ENCODE results near the gene ERGIC3. TPM values are rescaled to one million over a fixed set of nuclear protein-coding genes. Genes with fewer than 3 reads are reported as not detected.

ERGIC3 gene
- 630 and 714 TPM in 2 replicates for total RNA-seq (2014; rRNA removed; shearing (Covaris generic))

DNA sequence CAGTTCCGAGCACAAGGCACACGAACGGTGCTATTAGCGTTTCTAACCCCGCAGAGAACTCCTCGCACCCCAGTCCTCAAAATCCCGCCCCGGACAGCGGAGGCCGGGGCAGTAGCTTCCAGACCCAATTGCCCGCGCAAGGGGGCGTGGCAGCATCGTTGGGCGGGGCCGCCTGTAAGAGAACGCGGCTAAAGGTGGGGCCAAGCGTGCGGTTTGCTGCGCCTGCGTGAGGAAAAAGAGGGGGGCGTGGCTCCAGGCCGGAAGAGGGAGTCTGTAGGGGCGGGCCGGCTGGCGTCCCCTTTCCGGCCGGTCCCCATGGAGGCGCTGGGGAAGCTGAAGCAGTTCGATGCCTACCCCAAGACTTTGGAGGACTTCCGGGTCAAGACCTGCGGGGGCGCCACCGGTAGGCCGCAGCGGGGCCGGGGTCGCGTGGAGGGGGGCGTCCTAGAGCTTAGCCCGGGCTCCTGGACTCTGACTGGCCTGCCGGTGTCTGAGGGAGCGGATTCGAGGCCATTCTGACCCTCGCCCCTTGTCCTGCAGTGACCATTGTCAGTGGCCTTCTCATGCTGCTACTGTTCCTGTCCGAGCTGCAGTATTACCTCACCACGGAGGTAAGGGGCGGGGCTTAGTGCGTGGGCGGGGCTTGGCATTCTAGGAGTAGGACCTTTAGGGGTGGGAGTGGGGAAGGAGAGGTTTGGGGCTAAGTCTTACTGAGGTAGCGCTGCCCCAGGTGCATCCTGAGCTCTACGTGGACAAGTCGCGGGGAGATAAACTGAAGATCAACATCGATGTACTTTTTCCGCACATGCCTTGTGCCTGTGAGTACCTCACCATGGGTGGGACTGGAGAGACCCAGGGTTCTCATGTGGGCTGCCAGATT lies at the start of gene ERGIC3:
ERGIC3 (plus strand) TSS at position 296 of the 880 bp plus-strand sequence; CDS start at position 316, 20 bp downstream.
- peak; percentile 98 for DNase-seq (ENCODE audit: low read depth)

DNA sequence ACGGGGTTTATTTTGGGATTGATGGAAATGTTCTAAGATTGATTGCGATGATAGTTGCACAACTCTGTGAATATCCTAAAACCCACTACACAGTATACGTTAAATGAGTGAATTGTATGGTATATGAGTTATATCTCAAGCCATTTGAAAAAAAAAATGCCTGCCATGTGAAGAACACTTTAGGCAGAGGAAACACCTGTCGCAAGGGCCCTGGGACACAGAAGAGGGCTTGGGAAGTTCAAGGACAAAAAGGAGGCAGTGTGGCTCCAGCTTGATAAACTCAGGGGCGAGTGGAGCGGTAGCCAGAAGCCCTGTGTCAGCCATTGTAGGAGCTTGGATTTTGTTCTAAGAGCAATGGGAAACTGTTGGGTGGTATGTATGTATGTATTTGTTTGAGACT lies 49.5 kb upstream of the ERGIC3 start:
- DNase-seq (ENCODE audit: low read depth), result no peak

DNA sequence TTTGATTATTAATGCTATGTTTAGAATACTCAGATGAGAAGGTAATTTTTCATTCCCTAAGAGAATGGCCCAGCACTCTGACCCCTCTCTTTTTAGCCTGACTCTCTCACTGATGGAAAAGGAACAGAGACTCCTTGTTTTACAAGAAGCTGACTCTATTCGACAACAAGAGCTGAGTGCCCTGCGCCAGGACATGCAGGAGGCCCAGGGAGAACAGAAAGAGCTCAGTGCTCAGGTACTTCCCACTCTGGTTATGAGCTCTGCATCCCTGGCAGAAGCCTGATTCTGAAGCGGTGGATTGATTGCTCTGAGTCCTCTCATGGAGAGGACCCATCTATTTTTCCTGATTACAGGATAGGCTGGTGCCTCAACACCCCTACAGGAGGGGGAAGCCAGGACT lies 45.4 kb upstream of the ERGIC3 start:
- no peak for DNase-seq (ENCODE audit: low read depth)

DNA sequence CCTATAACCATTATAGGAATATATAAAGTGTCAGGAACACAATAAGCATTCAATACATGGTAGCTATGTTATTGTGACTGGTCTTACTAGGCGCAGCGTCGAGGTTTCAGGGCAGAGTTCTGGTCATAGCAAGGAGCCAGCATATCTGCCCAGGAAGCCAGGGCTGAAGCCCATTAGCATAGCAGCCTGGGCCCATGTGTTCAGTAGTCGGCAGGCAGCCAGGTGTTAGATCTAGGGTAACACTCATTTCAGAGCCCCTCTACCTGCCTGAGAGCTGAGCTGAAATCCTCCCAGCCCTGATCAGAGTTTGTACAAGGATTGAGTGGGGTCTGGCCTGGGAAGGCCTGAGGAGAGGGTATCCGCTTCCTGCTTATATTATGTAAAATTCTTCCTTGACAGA lies 44.6 kb upstream of the ERGIC3 start:
- DNase-seq (ENCODE audit: low read depth), result no peak

DNA sequence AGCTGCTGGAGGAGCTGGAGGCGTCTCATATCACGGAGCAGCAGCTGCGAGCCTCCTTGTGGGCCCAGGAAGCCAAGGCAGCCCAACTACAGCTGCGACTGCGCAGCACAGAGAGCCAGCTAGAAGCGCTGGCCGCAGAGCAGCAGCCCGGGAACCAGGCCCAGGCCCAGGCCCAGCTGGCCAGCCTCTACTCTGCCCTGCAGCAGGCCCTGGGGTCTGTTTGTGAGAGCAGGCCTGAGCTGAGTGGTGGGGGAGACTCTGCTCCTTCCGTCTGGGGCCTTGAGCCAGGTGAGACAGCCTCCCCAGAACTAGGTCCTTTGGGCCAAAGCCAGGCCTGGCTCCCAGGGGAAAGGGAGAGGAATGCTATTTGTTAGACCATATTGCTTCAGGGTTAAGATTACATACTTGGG lies 44.1 kb upstream of the ERGIC3 start:
- no peak for DNase-seq (ENCODE audit: low read depth)

DNA sequence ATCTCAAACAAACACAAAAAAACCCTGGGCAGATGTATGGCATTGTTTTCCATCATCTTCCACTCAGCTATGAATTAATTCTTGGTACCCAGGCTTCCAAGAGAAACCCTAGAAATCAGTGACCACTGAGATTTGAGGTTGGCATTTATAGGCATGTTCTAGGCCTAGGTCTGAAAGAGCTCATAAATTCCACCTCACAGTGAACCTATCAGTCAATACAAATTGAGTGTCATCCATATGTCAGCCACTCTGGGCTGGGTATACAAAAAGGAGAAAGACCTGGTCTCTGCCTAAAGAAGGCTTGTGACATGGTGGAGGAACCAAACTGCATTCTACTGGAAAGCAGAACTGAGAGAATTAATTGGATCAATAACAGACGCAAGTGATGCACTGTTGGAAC lies 42.6 kb upstream of the ERGIC3 start:
- no peak for DNase-seq (ENCODE audit: low read depth)

DNA sequence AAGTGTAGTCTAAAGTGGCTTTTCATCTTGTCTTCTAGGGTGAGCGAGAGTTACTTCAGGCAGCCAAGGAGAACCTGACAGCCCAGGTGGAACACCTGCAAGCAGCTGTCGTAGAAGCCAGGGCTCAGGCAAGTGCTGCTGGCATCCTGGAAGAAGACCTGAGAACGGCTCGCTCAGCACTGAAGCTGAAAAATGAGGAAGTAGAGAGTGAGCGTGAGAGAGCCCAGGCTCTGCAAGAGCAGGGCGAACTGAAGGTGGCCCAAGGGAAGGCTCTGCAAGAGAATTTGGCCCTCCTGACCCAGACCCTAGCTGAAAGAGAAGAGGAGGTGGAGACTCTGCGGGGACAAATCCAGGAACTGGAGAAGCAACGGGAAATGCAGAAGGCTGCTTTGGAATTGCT lies 39.5 kb upstream of the ERGIC3 start:
- no peak for DNase-seq (ENCODE audit: low read depth)

DNA sequence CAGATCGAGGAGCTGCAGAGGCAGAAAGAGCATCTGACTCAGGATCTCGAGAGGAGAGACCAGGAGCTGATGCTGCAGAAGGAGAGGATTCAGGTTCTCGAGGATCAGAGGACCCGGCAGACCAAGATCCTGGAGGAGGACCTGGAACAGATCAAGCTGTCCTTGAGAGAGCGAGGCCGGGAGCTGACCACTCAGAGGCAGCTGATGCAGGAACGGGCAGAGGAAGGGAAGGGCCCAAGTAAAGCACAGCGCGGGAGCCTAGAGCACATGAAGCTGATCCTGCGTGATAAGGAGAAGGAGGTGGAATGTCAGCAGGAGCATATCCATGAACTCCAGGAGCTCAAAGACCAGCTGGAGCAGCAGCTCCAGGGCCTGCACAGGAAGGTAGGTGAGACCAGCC lies 38.6 kb upstream of the ERGIC3 start:
- DNase-seq (ENCODE audit: low read depth), result no peak

DNA sequence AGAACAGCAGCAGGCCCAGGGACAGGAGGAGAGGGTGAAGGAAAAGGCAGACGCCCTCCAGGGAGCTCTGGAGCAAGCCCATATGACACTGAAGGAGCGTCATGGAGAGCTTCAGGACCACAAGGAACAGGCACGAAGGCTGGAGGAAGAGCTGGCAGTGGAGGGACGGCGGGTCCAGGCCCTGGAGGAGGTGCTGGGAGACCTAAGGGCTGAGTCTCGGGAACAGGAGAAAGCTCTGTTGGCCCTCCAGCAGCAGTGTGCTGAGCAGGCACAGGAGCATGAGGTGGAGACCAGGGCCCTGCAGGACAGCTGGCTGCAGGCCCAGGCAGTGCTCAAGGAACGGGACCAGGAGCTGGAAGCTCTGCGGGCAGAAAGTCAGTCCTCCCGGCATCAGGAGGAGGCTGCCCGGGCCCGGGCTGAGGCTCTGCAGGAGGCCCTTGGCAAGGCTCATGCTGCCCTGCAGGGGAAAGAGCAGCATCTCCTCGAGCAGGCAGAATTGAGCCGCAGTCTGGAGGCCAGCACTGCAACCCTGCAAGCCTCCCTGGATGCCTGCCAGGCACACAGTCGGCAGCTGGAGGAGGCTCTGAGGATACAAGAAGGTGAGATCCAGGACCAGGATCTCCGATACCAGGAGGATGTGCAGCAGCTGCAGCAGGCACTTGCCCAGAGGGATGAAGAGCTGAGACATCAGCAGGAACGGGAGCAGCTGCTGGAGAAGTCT lies 37.9 kb upstream of the ERGIC3 start:
- no peak for DNase-seq (ENCODE audit: low read depth)

DNA sequence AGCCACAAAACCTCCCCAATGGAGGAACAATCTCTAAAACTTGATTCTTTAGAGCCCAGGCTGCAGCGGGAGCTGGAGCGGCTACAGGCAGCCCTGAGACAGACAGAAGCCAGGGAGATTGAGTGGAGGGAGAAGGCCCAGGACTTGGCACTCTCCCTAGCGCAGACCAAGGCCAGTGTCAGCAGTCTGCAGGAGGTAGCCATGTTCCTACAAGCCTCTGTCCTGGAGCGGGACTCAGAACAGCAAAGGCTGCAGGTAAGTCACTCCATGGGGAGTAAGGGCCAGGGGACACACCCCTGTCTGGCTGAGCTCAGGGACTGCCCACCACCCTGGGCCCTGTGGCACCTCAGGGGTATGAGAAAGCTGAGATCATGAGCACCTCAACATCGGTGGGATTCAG lies 37.1 kb upstream of the ERGIC3 start:
- no peak for DNase-seq (ENCODE audit: low read depth)

DNA sequence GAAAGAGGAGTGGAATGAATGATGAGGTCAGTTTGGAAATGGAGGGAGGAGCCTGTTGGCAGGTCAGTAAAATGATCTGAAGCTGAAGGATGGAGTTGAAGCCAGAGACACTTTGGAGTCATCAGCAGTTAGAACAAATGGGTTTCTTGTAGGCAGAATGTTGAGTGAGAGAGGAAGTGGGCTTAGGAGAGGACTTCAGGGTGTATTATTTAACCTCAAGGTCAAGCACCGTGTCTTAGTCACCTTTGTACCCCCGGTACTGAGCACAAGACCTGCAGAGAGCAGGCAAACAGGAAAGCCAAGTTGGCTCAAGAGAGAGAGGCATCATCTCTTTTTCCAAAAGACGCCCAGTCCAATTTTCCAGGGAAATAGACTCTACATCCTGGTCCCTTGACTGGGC lies 35.7 kb upstream of the ERGIC3 start:
- no peak for DNase-seq (ENCODE audit: low read depth)

DNA sequence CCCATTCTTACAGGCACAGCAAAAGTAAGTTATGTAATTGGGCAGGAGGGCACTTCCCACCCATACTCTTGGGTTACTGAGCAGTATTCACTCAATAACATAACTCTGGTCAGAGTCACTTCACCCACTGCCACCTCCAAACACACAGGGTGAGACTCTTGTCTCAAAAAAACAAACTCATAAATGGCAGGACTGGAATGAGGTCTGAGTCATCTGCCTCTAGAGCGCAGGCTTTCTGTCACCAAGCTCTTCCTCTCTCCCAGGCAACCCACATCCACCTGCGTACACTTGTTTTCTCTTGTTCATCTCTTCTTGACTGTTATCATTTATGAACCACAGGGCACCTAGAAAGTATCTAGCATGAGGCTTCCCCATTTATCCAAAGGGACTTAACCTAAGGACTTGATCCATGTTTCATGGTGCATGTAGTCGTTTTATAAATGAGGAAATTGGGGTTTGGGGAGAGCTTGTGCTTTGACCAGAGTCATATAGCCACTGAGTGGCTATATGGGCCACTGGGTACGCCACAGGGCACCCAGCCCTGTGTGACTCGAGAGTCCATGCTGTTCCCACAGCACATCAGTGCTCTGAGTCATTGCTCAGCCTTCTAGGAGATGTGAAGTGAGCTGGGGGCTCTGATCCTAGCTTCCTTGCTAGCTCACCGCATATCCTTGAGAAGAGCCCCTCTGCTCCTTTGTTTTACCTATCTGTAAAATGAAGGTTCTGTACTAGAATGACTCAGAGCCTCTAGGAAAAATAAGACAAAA lies 34.8 kb upstream of the ERGIC3 start:
- DNase-seq (ENCODE audit: low read depth), result peak; percentile 79

DNA sequence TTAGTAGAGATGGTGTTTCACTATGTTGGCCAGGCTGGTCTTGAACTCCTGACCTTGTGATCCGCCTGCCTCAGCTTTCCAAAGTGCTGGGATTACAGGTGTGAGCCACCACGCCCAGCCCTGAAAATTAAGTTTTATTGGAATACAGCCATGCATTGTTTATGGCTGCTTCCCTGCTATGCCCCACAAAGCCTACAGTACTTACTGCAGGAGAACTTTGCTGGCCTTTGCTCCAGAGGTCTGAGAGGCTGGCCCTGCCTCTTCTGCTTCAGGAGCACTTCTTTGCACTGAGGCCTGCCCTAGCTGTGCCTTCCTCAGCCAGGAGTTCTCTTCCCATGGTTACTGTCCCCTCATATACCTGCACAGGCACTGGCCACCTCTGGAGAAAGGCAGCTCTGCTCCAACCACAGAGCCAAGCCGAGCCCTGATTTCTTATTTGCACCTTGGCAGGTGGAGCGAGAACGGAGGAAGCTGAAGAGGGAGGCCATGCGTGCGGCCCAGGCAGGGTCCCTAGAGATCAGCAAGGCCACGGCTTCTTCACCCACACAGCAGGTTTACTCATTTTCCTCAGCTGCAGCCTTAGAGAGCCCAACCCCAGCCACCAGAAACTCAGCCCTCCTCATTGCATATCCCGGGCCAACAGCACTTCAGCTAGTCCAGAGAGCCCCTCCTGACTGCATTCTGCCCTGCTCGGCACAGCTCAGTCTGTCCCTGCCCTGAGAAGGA lies 33.2 kb upstream of the ERGIC3 start:
- no peak for DNase-seq (ENCODE audit: low read depth)

DNA sequence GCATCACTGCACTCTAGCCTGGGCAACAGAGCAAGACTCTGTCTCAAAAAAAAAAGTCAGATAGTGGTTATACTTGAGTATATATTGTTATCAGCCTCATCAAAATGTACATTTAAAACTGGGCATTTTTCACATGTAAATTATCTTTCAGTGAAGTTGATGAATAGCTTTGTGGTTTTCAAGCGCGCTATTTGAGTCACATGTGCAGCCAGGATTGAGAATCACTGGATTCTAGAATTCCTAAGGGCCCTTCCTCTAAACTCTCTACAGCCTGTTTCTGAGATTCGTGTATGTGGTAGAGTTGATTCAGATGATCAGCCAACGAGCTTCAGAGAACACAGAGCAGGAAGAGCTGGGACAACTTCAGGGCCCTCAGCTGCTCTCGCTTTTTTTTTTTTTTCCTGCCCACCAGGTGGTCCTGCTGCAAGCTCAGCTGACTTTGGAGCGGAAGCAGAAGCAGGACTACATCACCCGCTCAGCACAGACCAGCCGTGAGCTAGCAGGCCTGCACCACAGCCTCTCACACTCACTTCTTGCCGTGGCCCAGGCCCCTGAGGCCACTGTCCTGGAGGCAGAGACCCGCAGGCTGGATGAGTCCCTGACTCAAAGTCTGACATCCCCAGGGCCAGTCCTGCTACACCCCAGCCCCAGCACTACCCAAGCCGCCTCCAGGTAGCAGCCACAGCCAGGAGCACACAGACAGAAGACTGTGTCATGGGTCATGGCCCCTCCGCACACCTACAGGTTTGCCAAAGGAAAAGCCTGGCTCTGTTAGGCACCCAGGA lies 30.7 kb upstream of the ERGIC3 start:
- no peak for DNase-seq (ENCODE audit: low read depth)

DNA sequence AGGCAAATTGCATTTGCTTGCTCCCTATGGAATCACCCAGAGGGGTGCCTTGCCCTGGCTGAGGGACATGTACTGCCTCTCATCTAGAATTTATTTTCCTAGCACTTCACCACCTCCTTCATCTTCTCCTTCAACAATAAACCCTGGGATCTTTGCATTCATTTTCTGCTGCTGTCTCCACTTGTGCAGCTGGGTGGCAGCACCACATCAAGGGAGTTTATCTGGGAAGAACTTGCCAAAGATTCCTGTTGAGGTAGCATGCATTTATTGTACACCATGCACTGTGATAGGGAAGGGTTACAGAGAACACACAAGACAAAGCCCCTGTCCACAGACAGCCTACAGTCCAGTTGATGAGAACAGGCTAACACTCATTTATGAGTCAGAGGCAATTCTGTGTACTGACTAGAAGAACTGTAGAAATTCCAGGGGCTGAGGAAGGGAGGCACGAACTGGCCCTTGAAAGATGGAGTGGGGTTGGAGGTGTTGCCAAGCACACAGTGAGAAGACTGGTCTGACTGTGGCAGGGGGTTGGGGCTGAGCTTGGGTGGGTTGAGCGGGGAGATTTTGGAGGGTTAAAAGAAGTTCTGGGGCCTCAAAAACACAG lies 30.0 kb upstream of the ERGIC3 start:
- DNase-seq (ENCODE audit: low read depth), result peak; percentile 65

DNA sequence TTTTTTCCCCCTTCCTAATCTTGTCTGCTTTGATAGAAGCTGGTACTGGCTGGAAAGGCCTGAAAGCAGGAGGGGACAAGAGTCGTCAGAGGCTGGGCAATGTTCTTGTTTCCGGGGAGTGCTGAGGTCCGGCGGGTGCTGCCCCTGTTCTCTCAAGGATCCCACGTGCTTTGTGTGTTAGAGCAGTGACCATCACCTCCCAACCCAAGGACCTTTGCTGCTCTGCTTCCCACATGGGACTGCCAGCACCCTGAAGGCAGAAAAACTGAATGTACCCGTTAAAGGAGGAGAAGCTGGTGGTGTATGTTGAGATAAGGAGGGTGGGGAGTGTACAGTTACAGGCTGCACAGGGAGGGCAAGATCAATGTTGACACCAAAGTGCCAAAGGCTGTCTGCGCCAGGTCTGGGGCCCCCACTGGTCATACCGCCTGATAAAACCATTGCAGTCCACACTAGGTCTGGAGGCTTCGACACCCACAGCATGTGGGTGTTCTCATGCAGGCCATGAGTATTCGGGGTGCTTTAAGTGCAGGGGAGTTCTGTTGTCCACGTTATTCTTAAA lies 27.4 kb upstream of the ERGIC3 start:
- DNase-seq (ENCODE audit: low read depth), result no peak

DNA sequence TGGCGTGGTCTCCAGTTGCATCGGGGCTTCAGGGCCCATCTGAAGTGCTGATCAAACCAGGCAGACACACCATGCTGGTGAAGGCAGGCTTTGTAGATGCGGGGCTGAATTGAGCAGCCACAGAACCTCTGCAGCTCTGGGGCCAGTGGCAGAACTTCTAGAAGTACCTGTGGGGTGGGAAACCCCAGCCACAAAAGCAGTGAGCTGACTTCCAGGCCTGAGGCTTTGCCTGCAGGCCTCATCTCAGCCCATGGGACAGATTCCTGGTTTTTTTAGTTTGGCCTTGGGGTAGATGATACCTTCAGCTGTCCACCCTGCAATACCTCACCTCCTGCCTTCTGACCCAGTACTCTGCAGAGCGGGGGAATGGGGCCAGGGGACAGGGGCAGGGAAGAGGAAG lies 26.5 kb upstream of the ERGIC3 start:
- DNase-seq (ENCODE audit: low read depth), result no peak

DNA sequence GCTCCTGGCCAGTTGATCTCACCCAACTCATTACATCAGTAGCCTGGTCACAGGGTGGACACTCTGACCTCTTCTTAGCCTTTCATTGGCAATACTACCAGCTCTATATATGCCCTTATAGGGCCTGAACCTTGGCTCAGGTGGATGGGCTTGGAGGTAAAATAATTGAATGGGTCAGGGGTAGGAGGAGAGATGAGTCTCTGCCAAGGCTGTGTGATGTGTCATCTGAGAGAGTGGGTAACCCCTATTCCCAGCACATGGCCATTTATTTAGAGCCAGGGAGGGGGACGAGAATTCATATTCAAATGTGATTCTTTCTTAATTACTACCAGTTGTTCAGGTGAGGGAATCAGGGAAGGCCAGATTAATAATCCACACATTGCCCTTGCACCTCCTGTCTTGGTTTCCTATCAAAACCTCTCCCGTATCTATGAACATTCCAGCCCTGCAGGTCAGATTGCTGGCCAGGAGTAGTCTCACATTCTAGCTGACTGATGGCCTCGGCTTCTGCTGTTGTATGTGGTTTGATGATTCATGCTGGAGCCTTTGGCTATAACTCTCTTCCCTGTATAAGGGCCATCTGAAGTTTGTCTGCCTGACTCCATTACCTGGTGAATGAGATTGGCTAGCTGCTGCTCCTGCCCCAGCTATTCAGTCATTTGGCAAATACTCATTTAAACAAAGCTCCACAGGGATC lies 25.8 kb upstream of the ERGIC3 start:
- DNase-seq (ENCODE audit: low read depth), result peak; percentile 98

DNA sequence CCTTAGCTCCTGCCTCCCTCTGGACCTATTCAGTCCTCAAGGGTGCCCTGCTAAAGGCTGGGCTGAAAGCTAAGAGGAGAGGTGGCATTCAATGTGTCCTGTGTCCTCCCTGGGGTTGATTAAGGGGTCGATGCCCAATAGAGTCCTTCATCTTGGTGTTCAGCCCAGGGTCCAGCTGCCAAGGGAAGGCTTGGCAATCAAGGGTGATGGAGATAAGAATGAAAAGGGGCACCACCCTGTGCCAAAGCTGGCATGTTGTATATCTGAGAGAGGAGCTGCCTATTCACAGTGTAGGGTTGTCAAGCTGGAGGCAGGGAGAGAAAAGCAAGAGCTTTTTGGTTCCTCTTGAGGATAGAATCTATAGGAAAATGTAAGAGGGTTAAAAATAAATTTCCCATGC lies 24.8 kb upstream of the ERGIC3 start:
- DNase-seq (ENCODE audit: low read depth), result no peak
